ENCODE data around the gene GNAO1.

The GNAO1 gene

GRCh38 chr16:56191835-56192634, 746 bp downstream of the GNAO1 start:
- H3K27ac ChIP-seq (ENCODE audit: low read length), result no peak overlapping the region
- H3K4me2 ChIP-seq (ENCODE audit: low read depth, low read length), result peak overlapping the region; percentile 60; the same call in 1 of the 2 replicates
- H3K79me2 ChIP-seq (ENCODE audit: low read length), result no peaks in the 10 kb centered on the region
- no peaks in the 10 kb centered on the region for H4K20me1 ChIP-seq (ENCODE audit: insufficient read depth, low read length)
- peak overlapping the region; percentile 60; the same call in 1 of the 2 replicates for H3K4me3 ChIP-seq (ENCODE audit: low read length)
- no peaks in the 10 kb centered on the region for H3K36me3 ChIP-seq (replicated peaks; ENCODE audit: insufficient read depth, low read length)
- H2AFZ ChIP-seq (ENCODE audit: low read length), result peak overlapping the region; percentile 30; the same call in 1 of the 2 replicates
- no peaks in the 10 kb centered on the region for H3K4me1 ChIP-seq (ENCODE audit: low read length)
- no peak overlapping the region for H3K9ac ChIP-seq (ENCODE audit: low read length)
- DNase-seq, result no peak
- no peaks in the 10 kb centered on the region for H3F3A ChIP-seq (ENCODE audit: insufficient read depth, low read length)
- H3K9me3 ChIP-seq (replicated peaks; ENCODE audit: insufficient read depth, low read length), result no peaks in the 10 kb centered on the region
- no peak for TF ChIP-seq CTCF (IDR thresholded peaks at IDR 0.05; ENCODE audit: low read length)
- no peak for TF ChIP-seq EZH2 (optimal IDR thresholded peaks at IDR 0.05; ENCODE audit: low read depth, low read length)
- TF ChIP-seq EZH2phosphoT487 (IDR thresholded peaks at IDR 0.05; ENCODE audit: low read length), result no peak
- no peaks in the 10 kb centered on the region for H3K9me2 ChIP-seq (replicated peaks; ENCODE audit: insufficient read depth, low read length)
- peaks cover 61% of the 10 kb centered on the region for H3K27me3 ChIP-seq (replicated peaks; ENCODE audit: insufficient read depth, low read length)

- H2AFZ ChIP-seq (ENCODE audit: low read length), result no peak overlapping the region
- H3K79me2 ChIP-seq (ENCODE audit: low read length), result no peaks in the 10 kb centered on the region
- no peak overlapping the region for H3K4me3 ChIP-seq (ENCODE audit: low read length)
- H3K4me2 ChIP-seq (ENCODE audit: low read depth, low read length), result no peak overlapping the region
- H3K9me2 ChIP-seq (replicated peaks; ENCODE audit: insufficient read depth, low read length), result no peaks in the 10 kb centered on the region
- H3F3A ChIP-seq (ENCODE audit: insufficient read depth, low read length), result no peaks in the 10 kb centered on the region
- no peak overlapping the region for H3K27ac ChIP-seq (ENCODE audit: low read length)
- H3K27me3 ChIP-seq (replicated peaks; ENCODE audit: insufficient read depth, low read length), result peaks cover 61% of the 10 kb centered on the region
- H4K20me1 ChIP-seq (ENCODE audit: insufficient read depth, low read length), result no peaks in the 10 kb centered on the region
- no peak for TF ChIP-seq EZH2phosphoT487 (IDR thresholded peaks at IDR 0.05; ENCODE audit: low read length)
- no peak for TF ChIP-seq CTCF (IDR thresholded peaks at IDR 0.05; ENCODE audit: low read length)
- no peak for TF ChIP-seq EZH2 (optimal IDR thresholded peaks at IDR 0.05; ENCODE audit: low read depth, low read length)
- H3K4me1 ChIP-seq (ENCODE audit: low read length), result no peaks in the 10 kb centered on the region
- H3K9ac ChIP-seq (ENCODE audit: low read length), result no peak overlapping the region
- DNase-seq, result no peak
- H3K36me3 ChIP-seq (replicated peaks; ENCODE audit: insufficient read depth, low read length), result no peaks in the 10 kb centered on the region
- H3K9me3 ChIP-seq (replicated peaks; ENCODE audit: insufficient read depth, low read length), result no peaks in the 10 kb centered on the region
Measured at GRCh38 chr16:56192635-56192945, 1.3 kb downstream of the GNAO1 start.

- Histone ChIP-seq H3K4me1 (ENCODE audit: low read length) (no peaks in the 10 kb centered on the region), H3K9ac (ENCODE audit: low read length) (no peak overlapping the region), H3K36me3 (replicated peaks; ENCODE audit: insufficient read depth, low read length) (no peaks in the 10 kb centered on the region), H3K79me2 (ENCODE audit: low read length) (no peaks in the 10 kb centered on the region), H3K4me3 (ENCODE audit: low read length) (no peak overlapping the region), H3K4me2 (ENCODE audit: low read depth, low read length) (no peak overlapping the region), H4K20me1 (ENCODE audit: insufficient read depth, low read length) (no peaks in the 10 kb centered on the region), H3K27ac (ENCODE audit: low read length) (no peak overlapping the region), H2AFZ (ENCODE audit: low read length) (no peak overlapping the region), H3K9me2 (replicated peaks; ENCODE audit: insufficient read depth, low read length) (no peaks in the 10 kb centered on the region), H3K9me3 (replicated peaks; ENCODE audit: insufficient read depth, low read length) (no peaks in the 10 kb centered on the region), H3K27me3 (replicated peaks; ENCODE audit: insufficient read depth, low read length) (peaks cover 61% of the 10 kb centered on the region), H3F3A (ENCODE audit: insufficient read depth, low read length) (no peaks in the 10 kb centered on the region)
- DNase-seq, result no peak
- TF ChIP-seq CTCF (IDR thresholded peaks at IDR 0.05; ENCODE audit: low read length) (no peak), EZH2 (optimal IDR thresholded peaks at IDR 0.05; ENCODE audit: low read depth, low read length) (no peak), EZH2phosphoT487 (IDR thresholded peaks at IDR 0.05; ENCODE audit: low read length) (no peak)
Measured at GRCh38 chr16:56192986-56193945, 2.0 kb downstream of the GNAO1 start.

Measured in MM.1S (cell line).